NCI-H82 treated with DMSO at 0.1 percent for 48 hours (cell line): ENCODE results near the gene IFIT2.
"Not testable (repeated sequence)": the region's sequence is repeated elsewhere in the genome, so short reads cannot be mapped to it uniquely, and the experiment has no call there.

ENCODE experiments used
- DNase-seq: peaks from one replicate; lab custom pipeline; 2025; ENCODE audit not compliant: unreplicated experiment; lab: John Stamatoyannopoulos, UW

The IFIT2 gene

DNA sequence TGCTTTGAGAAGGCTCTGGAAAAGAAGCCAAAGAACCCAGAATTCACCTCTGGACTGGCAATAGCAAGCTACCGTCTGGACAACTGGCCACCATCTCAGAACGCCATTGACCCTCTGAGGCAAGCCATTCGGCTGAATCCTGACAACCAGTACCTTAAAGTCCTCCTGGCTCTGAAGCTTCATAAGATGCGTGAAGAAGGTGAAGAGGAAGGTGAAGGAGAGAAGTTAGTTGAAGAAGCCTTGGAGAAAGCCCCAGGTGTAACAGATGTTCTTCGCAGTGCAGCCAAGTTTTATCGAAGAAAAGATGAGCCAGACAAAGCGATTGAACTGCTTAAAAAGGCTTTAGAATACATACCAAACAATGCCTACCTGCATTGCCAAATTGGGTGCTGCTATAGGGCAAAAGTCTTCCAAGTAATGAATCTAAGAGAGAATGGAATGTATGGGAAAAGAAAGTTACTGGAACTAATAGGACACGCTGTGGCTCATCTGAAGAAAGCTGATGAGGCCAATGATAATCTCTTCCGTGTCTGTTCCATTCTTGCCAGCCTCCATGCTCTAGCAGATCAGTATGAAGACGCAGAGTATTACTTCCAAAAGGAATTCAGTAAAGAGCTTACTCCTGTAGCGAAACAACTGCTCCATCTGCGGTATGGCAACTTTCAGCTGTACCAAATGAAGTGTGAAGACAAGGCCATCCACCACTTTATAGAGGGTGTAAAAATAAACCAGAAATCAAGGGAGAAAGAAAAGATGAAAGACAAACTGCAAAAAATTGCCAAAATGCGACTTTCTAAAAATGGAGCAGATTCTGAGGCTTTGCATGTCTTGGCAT, 4.8 kb downstream of the IFIT2 start:
- DNase-seq: no peak

- DNase-seq: no peak
Measured at GRCh38 chr10:89307269-89307577, 5.4 kb downstream of the IFIT2 start.

DNA sequence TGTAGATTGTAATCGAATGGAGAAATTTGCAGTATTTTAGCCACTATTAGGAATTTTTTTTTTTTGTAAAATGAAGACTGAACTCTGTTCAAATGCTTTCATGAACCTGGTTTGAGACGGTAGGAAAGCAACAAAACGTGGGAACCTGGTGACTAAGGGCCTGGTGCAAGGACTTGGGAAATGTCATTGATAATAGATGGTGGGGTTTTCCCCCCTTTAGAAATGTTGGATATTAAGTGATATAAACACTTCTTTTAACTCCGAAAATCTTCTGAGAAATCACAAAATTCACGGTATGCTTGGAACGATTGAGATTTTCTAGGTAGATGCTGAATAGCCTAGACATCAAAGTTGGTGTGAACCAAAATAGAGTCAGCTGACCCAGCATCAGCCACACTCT, 6.4 kb downstream of the IFIT2 start:
- no peak for DNase-seq

DNA sequence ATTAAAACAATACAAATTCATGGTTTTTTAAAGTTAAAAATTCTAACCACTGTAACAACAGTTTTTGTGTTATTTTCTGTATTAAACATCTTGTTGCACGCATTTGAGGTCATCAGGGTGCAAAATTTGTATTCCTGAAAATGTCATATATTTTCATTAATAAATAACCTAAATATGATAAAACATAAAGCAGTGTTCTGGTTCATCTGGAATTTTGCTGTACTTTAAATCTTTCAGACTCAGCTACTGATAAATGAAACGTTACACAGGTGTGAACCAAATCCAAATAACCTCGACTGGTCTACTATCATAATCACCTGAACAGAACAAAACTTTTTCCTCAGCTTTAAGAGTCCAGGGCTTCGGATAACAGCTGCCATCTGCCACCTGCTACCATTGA, 6.9 kb downstream of the IFIT2 start:
- DNase-seq: no peak

DNA sequence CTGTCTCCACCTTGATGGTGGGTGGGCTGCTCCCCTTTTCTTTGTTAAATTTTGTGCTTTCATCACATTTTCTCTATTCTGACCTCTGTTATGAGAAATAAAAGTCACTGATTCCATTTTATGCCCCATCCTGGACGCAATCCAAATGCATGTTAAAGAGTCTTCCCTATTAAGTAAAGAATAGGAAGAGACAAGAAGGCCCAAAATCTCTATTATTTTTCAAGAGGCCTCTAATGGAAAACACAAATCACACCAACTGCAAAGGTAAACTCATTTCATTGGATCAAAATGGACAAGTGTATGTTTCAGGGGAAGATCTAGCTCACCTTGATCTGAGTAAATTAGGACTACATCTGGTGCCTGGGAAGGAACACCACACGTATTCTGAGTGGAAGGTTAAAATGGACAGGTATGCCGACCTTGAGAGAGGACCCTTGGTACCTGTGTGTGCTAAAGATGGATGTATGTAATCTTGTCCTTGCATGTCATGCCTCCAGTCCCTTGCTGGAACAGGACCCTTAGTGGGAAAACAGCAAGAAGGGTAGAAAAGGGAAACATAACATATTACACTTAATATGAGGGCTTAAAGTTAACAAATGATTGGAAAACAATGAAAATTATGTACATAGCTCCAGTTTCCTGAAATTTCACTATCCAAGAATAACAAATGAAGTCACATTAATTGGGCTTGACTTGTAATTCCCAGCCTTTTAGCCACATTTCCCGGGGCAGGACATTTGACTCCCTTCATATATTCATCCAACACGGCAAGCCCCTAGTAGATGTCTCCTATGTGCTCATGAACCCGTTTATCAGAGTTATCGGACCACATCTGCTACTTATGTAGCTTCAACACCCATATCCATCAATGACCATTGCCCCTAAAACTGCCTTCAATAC, 7.6 kb downstream of the IFIT2 start:
- no peak for DNase-seq

- no peak for DNase-seq
Measured at GRCh38 chr10:89310056-89310893, 8.4 kb downstream of the IFIT2 start.

- no peak for DNase-seq
Measured at GRCh38 chr10:89312973-89313372, 11.1 kb downstream of the IFIT2 start.

DNA sequence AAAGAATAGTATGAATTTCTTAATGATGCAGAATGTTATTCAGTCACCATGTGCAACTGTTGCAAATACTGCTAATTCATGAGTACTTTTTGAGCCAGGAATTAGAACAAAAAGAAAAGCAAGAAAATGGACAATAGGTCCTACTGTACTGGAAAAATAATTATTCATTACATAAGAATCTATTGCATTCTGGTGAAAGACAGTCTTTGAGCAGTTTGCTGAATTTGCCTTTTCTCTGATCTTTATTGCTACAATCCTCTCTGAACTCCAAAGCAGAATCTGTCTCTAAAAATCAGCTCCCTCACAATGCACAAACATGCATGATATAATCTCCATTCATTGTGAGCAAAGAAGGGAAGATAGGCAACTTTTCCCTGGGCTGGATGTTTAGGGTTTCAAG, 12.8 kb downstream of the IFIT2 start:
- DNase-seq: no peak

GRCh38 chr10:89318047-89318446, 16.2 kb downstream of the IFIT2 start:
- not testable (repeated sequence) for DNase-seq

- DNase-seq: not testable (repeated sequence)
Measured at GRCh38 chr10:89325081-89325480, 23.2 kb downstream of the IFIT2 start.

GRCh38 chr10:89325856-89326255, 24.0 kb downstream of the IFIT2 start:
- DNase-seq: not testable (repeated sequence)

GRCh38 chr10:89327803-89328441, 26.1 kb downstream of the IFIT2 start, which contains the start of gene IFIT3:
Gene IFIT3, plus strand, starts transcription at chr10:89327997. Its CDS starts 77 bp downstream, at chr10:89328074.
- DNase-seq: no peak

DNA sequence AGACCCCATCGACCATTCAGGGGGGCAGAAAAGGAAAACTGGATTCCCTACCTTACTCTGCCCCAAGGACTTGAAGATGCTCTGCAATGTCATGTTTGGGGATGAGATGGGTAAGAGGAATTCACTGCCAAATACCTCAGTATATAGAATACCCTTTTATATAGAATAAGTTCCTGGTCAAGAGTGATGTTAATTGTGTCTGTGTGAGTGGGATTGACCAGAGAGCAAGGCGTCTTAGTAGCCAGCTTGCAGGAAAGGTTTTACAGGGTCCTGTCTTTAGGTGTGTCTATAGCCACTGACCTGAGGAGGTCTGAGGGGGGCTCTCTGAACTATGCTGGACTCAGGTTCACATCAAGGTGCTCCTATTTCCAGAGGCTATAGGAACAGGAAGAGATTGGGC, 27.3 kb downstream of the IFIT2 start:
- no peak for DNase-seq

- not testable (repeated sequence) for DNase-seq
Measured at GRCh38 chr10:89330014-89330413, 28.2 kb downstream of the IFIT2 start.

DNA sequence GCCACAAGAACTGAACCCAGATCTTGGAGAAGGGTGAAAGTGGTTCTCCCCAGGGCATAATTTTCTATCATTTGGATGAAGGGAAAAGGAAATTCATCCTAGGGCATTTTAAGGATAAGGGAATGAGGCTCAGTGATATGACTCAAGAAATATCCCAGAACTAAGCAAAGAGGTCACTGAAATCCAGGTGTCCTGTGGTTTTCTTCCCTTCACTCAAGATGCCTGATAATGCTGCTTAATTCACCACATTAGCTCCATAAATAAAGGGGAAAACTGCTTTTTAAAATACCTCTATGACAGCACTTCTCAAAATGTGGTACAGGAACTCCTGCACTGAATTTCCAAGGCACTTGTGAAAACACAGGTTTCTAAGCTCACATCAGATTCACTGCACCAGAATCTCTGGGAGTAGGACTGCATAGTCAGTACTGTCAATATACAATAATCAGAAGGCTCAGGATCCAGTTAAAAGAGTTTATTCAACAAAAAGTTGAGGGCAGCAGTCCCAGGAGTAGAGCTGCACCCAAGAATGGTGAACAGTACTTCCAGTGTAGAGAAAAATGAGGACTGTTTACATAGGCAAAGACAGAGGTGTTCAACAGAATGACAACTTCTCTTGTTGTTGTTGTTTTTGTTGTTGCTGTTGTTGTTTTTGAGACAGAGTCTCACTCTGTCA, 28.8 kb downstream of the IFIT2 start:
- no peak for DNase-seq

DNA sequence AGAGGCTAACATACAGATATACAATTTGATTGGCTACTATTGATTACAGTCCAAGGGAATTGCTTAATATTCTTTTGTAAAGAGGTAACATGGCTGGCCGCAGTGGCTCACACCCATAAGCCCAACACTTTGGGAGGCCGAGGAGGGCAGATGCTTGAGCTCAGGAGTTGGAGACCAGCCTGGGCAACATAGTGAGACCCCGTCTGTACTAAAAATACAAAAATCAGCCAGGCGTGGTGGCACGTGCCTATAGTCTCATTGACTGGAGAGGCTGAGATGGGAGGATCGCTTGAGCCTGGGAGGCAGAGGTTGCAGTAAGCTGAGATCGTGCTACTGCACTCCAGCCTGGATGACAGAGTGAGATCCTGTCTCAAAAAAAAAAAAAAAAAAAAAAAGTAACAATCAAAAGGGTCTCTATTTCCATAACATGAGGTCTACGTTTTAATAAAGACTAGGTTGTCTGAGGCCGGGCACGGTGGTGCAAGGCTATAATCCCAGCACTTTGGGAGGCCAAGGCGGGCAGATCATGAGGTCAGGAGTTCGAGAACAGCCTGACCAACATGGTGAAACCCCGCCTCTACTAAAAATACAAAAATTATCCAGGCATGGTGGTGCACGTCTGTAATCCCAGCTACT, 29.8 kb downstream of the IFIT2 start:
- not testable (repeated sequence) for DNase-seq

GRCh38 chr10:89332123-89332633, 30.3 kb downstream of the IFIT2 start:
- DNase-seq: no peak

- DNase-seq: no peak
Measured at GRCh38 chr10:89335226-89335625, 33.4 kb downstream of the IFIT2 start.

DNA sequence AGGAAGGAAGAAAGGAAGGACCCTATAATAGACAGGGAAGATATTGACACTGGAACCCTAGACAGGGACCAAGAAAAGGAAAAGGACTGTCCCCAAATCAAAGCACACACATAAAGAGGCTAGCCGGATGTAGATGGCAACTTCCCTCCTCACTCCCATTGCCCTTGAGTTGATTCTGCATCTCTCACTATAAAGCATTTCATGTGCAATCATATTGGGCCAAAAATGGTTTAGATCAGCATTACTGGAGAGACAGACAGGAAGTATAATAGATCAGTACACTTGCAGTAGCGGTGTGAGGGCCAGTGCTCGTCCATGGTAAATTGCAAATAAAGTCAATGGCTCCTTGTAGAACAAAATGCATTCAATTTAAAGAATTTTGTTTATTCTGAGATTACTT, 34.4 kb downstream of the IFIT2 start:
- DNase-seq: no peak
